ENCODE results near the gene TRPM4.

TRPM4 gene

GRCh38 chr19:49161987-49162386 lies 4.4 kb downstream of the TRPM4 start:
- no peaks in the 10 kb centered on the region for H3K36me3 ChIP-seq (ENCODE audit: low read length)
- no peak overlapping the region for H3K9ac ChIP-seq (ENCODE audit: low read length)
- H4K20me1 ChIP-seq (ENCODE audit: low read depth, low read length), result no peaks in the 10 kb centered on the region
- H3K9me2 ChIP-seq (replicated peaks; ENCODE audit: insufficient read depth, low read length), result no peaks in the 10 kb centered on the region
- H3F3A ChIP-seq (ENCODE audit: insufficient read depth), result no peaks in the 10 kb centered on the region
- no peak overlapping the region for H3K27ac ChIP-seq (ENCODE audit: low read depth, low read length)
- no peaks in the 10 kb centered on the region for H3K9me3 ChIP-seq (ENCODE audit: insufficient read depth, low read length)
- H2AFZ ChIP-seq (ENCODE audit: low read depth, low read length, severe bottlenecking), result no peak overlapping the region
- H3K4me3 ChIP-seq (ENCODE audit: insufficient read depth, low read length, poor library complexity, severe bottlenecking), result no peak overlapping the region
- no peaks in the 10 kb centered on the region for H3K79me2 ChIP-seq (ENCODE audit: insufficient read depth, low read length)
- TF ChIP-seq EZH2phosphoT487 (conservative IDR thresholded peaks at IDR 0.05; ENCODE audit: low read length) (no peak), CTCF (IDR thresholded peaks at IDR 0.05; ENCODE audit: insufficient read depth, low read length, poor library complexity, severe bottlenecking) (no peak)
- H3K4me2 ChIP-seq (ENCODE audit: low read depth, low read length, poor library complexity, severe bottlenecking), result no peak overlapping the region
- no peaks in the 10 kb centered on the region for H3K27me3 ChIP-seq (ENCODE audit: low read length)

- Histone ChIP-seq H3K4me3 (ENCODE audit: insufficient read depth, low read length, poor library complexity, severe bottlenecking) (no peak overlapping the region), H3K9me2 (replicated peaks; ENCODE audit: insufficient read depth, low read length) (no peaks in the 10 kb centered on the region), H3K9ac (ENCODE audit: low read length) (no peak overlapping the region), H3F3A (ENCODE audit: insufficient read depth) (no peaks in the 10 kb centered on the region), H3K27ac (ENCODE audit: low read depth, low read length) (no peak overlapping the region), H4K20me1 (ENCODE audit: low read depth, low read length) (no peaks in the 10 kb centered on the region), H3K27me3 (ENCODE audit: low read length) (no peaks in the 10 kb centered on the region), H3K4me2 (ENCODE audit: low read depth, low read length, poor library complexity, severe bottlenecking) (no peak overlapping the region), H2AFZ (ENCODE audit: low read depth, low read length, severe bottlenecking) (no peak overlapping the region), H3K79me2 (ENCODE audit: insufficient read depth, low read length) (no peaks in the 10 kb centered on the region), H3K9me3 (ENCODE audit: insufficient read depth, low read length) (no peaks in the 10 kb centered on the region), H3K36me3 (ENCODE audit: low read length) (no peaks in the 10 kb centered on the region)
- TF ChIP-seq EZH2phosphoT487 (conservative IDR thresholded peaks at IDR 0.05; ENCODE audit: low read length) (no peak), CTCF (IDR thresholded peaks at IDR 0.05; ENCODE audit: insufficient read depth, low read length, poor library complexity, severe bottlenecking) (no peak)
Measured at GRCh38 chr19:49165111-49165750, 7.6 kb downstream of the TRPM4 start.

GRCh38 chr19:49165865-49166301 lies 8.3 kb downstream of the TRPM4 start:
- no peak overlapping the region for H3K27ac ChIP-seq (ENCODE audit: low read depth, low read length)

More at GRCh38 chr19:49165865-49166301, 8.3 kb downstream of the TRPM4 start:
- Histone ChIP-seq H3K4me2 (ENCODE audit: low read depth, low read length, poor library complexity, severe bottlenecking) (no peak overlapping the region), H3K9ac (ENCODE audit: low read length) (no peak overlapping the region), H3K27me3 (ENCODE audit: low read length) (no peaks in the 10 kb centered on the region), H3K79me2 (ENCODE audit: insufficient read depth, low read length) (no peaks in the 10 kb centered on the region), H3K4me3 (ENCODE audit: insufficient read depth, low read length, poor library complexity, severe bottlenecking) (no peak overlapping the region), H3F3A (ENCODE audit: insufficient read depth) (no peaks in the 10 kb centered on the region), H3K9me3 (ENCODE audit: insufficient read depth, low read length) (no peaks in the 10 kb centered on the region), H3K9me2 (replicated peaks; ENCODE audit: insufficient read depth, low read length) (no peaks in the 10 kb centered on the region), H3K36me3 (ENCODE audit: low read length) (no peaks in the 10 kb centered on the region), H2AFZ (ENCODE audit: low read depth, low read length, severe bottlenecking) (no peak overlapping the region), H4K20me1 (ENCODE audit: low read depth, low read length) (no peaks in the 10 kb centered on the region)
- TF ChIP-seq CTCF (IDR thresholded peaks at IDR 0.05; ENCODE audit: insufficient read depth, low read length, poor library complexity, severe bottlenecking) (no peak), EZH2phosphoT487 (conservative IDR thresholded peaks at IDR 0.05; ENCODE audit: low read length) (no peak)

Data from SU-DHL-6 (cell line).